Gastroesophageal sphincter (tissue), 3 donors: ENCODE measurements around the gene VGF.

ENCODE experiments used
- CTCF ChIP-seq, 4 experiments: fragments of 200-600 bp in 2 of 4; fragments of 450-650 bp in 2 of 4; sonication (generic) in 1 of 4; IDR thresholded peaks; one replicate each; pipeline ENCODE4 v1.5.1; 2017 to 2019; ENCODE audit warnings: antibody characterized with exemption in 4 of 4, mild to moderate bottlenecking in 2 of 4, moderate library complexity in 2 of 4
- POLR2AphosphoS5 ChIP-seq: sonication (generic); formaldehyde crosslinking; IDR thresholded peaks from one replicate; pipeline ENCODE4 v1.6.1; 2017; ENCODE audit warnings: antibody characterized with exemption

GRCh38 chr7:101167645-101168411, 2.5 kb upstream of the VGF start:
- TF ChIP-seq CTCF (IDR thresholded peaks at IDR 0.05) (no peak), POLR2AphosphoS5 (no peak)
